Esophagus (tissue), 2 donors: ENCODE data around the gene TAB2. TPM values are rescaled to one million over a fixed set of nuclear protein-coding genes. Genes with fewer than 3 reads are reported as not detected.
"Not testable (repeated sequence)": the region's sequence is repeated elsewhere in the genome, so short reads cannot be mapped to it uniquely, and the experiment has no call there.

Experiments
- H3K27ac ChIP-seq, 2 donors: one replicate each; pipeline ENCODE4 v1.5.1; 2013; ENCODE audit warnings: low read depth in 2 of 2, mild to moderate bottlenecking in 2 of 2, inconsistent platforms in 1 of 2, low read length in 1 of 2, moderate library complexity in 1 of 2
- H3K27me3 ChIP-seq, 2 donors: one replicate each; pipeline ENCODE4 v1.6.1; 2013; ENCODE audit warnings: low read length in 2 of 2, control low read depth in 1 of 2, mild to moderate bottlenecking in 1 of 2; ENCODE audit not compliant: insufficient read depth in 2 of 2, control insufficient read depth in 1 of 2
- H3K36me3 ChIP-seq, 2 donors: one replicate each; pipeline ENCODE4 v1.6.1; 2013; ENCODE audit warnings: low read length in 1 of 2; ENCODE audit not compliant: control insufficient read depth in 2 of 2, insufficient read depth in 2 of 2
- H3K4me1 ChIP-seq, 2 donors: one replicate each; pipeline ENCODE4 v1.6.1; 2013; ENCODE audit warnings: low read length in 1 of 2; ENCODE audit not compliant: control insufficient read depth in 2 of 2, insufficient read depth in 2 of 2
- H3K4me3 ChIP-seq, 2 donors: one replicate each; pipeline ENCODE4 v1.5.1; 2013; ENCODE audit warnings: low read length in 2 of 2, mild to moderate bottlenecking in 2 of 2, low read depth in 1 of 2, moderate library complexity in 1 of 2
- H3K9me3 ChIP-seq, 2 donors: one replicate each; pipeline ENCODE4 v1.6.1; 2013; ENCODE audit warnings: mild to moderate bottlenecking in 2 of 2, low read depth in 1 of 2, low read length in 1 of 2, moderate library complexity in 1 of 2; ENCODE audit not compliant: control insufficient read depth in 2 of 2, insufficient read depth in 1 of 2
- WGBS, 2 donors: extraction: QIAGEN DNeasy Blood & Tissue Kit; methylation state at CpG; one replicate each; pipeline ENCODE4 v1.1.7; 2013; 5-methylcytosine and 5-hydroxymethylcytosine counted together
- polyA plus RNA-seq, 2 donors: library from polyadenylated mRNA; stranded (reverse); fragments of 200-250 nt; gene quantifications; one replicate each; pipeline ENCODE4 v1.2.3, GENCODE V29; 2013
- donor health status: healthy with polysubstance abuse.
- donor health status: Bipolar disorder and iron deficiency.

The TAB2 gene
- polyA plus RNA-seq, 2 donors: 18.5 to 18.6 TPM

DNA sequence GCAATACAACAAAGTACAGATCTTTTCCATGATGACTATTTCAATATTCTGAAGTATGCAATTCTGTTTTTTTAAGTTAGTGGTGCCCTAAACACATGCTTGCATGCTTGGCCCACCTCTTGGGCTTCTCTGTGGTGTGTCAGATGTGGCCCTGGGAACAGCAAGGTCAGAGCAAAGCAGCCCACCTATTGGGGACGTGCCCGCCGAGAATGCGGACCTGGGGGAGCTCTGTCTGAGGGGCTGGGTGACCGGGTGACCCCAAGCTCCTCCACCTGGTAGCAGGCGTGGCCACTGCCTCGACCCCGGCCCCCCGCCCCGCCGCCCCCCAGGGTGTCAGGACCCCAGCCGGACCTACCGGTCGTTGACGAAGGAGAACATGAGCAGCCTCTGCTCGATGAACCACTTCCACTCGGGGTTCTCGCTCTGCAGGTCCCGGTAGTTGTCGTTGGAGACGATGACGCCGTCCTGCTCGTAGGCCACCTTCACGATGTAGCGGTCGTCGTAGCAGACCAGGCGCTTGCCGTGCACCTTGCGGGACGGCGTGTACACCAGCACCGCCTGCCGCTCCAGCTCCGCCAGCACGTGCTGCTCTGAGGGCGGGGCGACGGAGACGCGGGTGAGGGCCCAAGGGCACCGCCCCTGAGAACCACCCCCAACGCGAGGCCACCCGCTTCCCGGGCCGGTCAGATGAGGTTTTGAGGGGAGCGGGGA is 139.0 kb downstream of the TAB2 start:
- no peak overlapping the region for H3K27ac ChIP-seq
- peaks cover 0 to 3% of the 10 kb centered on the region in 2 donors for H3K9me3 ChIP-seq
- no peaks in the 10 kb centered on the region for H3K27me3 ChIP-seq
- peaks cover under 1 to 15% of the 10 kb centered on the region in 2 donors for H3K4me1 ChIP-seq
- H3K36me3 ChIP-seq: no peaks in the 10 kb centered on the region
- 90% methylated on average over 49 of the region's 49 CpGs for WGBS, 2 donors
- H3K4me3 ChIP-seq: no peak overlapping the region

DNA sequence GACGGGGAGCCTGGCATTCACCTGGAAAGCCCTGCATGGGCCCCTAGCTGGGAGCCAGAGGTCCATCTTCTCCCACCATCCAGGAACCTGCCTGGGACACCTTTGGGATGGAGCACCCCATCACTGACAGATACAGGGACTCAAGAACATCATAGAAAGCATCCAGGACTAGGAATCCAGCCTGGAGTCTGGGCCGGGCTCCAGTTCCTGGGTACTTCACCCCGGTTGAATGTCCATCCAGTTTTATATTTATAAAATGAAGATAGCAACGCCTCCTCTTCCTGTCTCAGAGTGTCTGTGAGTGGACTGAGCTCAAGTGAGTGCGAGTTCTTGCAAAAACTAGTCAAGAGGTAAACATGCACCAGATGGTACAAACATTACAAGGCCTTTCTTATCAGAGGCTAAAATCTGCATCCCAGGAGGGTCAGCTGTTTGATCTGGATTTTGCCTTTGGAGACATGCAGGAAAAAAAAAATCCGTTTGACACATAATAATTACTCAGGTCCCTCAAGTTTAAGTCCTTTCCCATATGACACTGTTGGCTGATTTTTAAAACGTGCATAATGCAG is 139.9 kb downstream of the TAB2 start:
- no peak overlapping the region for H3K4me3 ChIP-seq
- H3K9me3 ChIP-seq: peaks cover 0 to 3% of the 10 kb centered on the region in 2 donors
- 69 to 70% methylated on average over 7 of the region's 7 CpGs for WGBS, 2 donors
- no peak overlapping the region for H3K27ac ChIP-seq
- H3K27me3 ChIP-seq: no peaks in the 10 kb centered on the region
- H3K4me1 ChIP-seq: peaks cover 0 to 10% of the 10 kb centered on the region in 2 donors
- H3K36me3 ChIP-seq: no peaks in the 10 kb centered on the region

DNA sequence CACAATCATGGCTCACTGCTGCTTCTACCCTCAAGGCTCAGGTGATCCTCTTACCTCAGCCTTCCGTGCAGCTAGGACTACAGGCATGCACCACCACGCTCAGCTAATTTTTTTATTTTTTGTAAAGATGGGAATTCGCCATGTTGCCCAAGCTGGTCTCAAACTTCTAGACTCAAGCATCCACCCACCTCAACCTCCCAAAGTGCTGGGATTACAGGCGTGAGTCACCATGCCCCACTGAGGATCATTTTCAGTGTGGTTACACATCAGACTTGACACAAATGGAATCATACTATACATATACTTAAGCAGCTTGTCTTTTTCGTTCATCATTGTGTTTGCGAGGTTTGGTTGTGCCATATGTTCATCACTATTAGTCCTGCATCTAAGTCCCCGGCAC is 140.7 kb downstream of the TAB2 start:
- Histone ChIP-seq H3K9me3 (peaks cover 0 to 3% of the 10 kb centered on the region in 2 donors), H3K4me3 (no peak overlapping the region), H3K36me3 (no peaks in the 10 kb centered on the region), H3K4me1 (peaks cover 0 to 10% of the 10 kb centered on the region in 2 donors), H3K27ac (no peak overlapping the region), H3K27me3 (no peaks in the 10 kb centered on the region)
- 91 to 94% methylated on average over 7 of the region's 7 CpGs for WGBS, 2 donors

DNA sequence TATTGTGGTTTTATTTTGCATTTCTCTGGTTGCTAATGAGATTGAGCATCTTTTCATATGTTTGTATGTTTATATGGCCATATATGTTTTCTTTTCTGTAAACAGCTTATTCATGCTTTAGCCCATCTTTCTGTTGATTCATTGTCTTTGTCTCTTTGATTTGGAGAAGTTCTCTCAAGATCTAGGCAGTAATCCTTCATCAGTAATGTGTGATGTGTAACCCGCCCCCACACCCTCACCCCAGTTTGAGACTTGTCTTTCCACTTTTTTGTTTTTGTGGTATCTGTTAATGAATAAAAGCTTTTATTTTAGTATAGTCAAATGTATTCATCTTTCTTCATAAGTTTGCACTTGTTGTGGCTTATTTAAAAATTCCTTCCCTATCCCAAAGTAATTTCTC is 141.3 kb downstream of the TAB2 start:
- peaks cover 0 to 9% of the 10 kb centered on the region in 2 donors for H3K4me1 ChIP-seq
- H3K27me3 ChIP-seq: no peaks in the 10 kb centered on the region
- H3K9me3 ChIP-seq: peaks cover 0 to 3% of the 10 kb centered on the region in 2 donors
- 74 to 83% methylated on average over 1 of the region's 1 CpG for WGBS, 2 donors
- H3K27ac ChIP-seq: no peak overlapping the region
- H3K4me3 ChIP-seq: no peak overlapping the region
- H3K36me3 ChIP-seq: no peaks in the 10 kb centered on the region

DNA sequence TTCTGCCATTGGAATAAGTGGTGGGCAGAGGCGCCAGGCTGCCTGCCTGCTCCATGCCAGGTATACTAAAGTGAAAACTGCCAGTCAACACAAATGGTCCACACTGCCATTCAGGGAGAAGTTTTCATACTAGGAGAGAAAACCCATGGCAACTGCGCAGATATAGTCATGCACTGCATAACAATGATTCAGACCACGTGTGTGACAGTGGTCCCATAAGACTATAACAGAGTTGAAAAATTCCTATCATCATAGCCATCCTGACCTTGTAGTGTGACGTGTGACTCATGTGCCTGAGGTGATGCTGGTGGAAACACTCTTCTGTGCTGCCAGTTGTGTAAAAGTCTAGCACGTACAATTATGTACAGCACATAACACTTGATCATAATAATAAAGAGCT is 142.2 kb downstream of the TAB2 start:
- no peaks in the 10 kb centered on the region for H3K36me3 ChIP-seq
- no peak overlapping the region for H3K27ac ChIP-seq
- no peaks in the 10 kb centered on the region for H3K27me3 ChIP-seq
- peaks cover 0 to 3% of the 10 kb centered on the region in 2 donors for H3K9me3 ChIP-seq
- 71 to 83% methylated on average over 5 of the region's 5 CpGs for WGBS, 2 donors
- H3K4me1 ChIP-seq: peaks cover 0 to 3% of the 10 kb centered on the region in 2 donors
- no peak overlapping the region for H3K4me3 ChIP-seq

DNA sequence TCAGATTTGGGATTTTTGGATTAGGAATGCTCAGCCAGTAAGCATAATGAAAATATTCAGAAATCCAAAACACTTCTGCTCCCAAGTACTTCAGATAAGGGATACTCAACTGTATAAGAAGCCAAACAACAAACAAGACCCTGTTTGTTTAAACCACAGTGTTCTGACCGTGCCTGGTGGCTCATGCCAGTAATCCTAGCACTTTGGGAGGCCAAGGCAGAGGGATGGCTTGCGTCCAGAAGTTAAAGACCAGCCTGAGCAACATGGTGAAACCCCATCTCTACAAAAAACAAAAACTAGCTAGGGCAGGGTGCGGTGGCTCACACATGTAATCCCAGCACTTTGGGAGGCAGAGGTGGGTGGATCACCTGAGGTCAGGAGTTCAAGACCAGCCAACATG is 142.7 kb downstream of the TAB2 start:
- H3K36me3 ChIP-seq, H3K9me3 ChIP-seq, H3K27me3 ChIP-seq, H3K4me1 ChIP-seq, H3K27ac ChIP-seq, H3K4me3 ChIP-seq: not testable (repeated sequence)
- WGBS, 2 donors: 70 to 80% methylated on average over 3 of the region's 3 CpGs

Other genes with a start within 250 kb of the TAB2 start
- gene SUMO4, start 82.5 kb downstream of the TAB2 start, polyA plus RNA-seq: under 1 TPM in 1 of 2 donors, not detected in 1; 0.24 TPM
- under 1 TPM; 0.20 to 0.29 TPM for gene ZC3H12D, start 167.3 kb downstream of the TAB2 start, polyA plus RNA-seq
- gene PPIL4, start 228.3 kb downstream of the TAB2 start, polyA plus RNA-seq: 10 to 100 TPM; 10.1 to 11.3 TPM
- gene GINM1, start 248.7 kb downstream of the TAB2 start, polyA plus RNA-seq: 10 to 100 TPM; 12.9 to 21.9 TPM